Measurements from ENCODE around the gene NOXO1.

- no peak for TF ChIP-seq CTCF (IDR thresholded peaks at IDR 0.05)
- TF ChIP-seq POLR2A (IDR thresholded peaks at IDR 0.05), result no peak
Observed at GRCh38 chr16:1975432-1976215, 5.6 kb downstream of the NOXO1 start.

Data from thyroid gland (tissue), 4 donors.